Cardiac fibroblast (primary cell): ENCODE measurements around the gene MTFR2.

ENCODE experiments used
- DNase-seq, 2 donors: peaks; one replicate each; pipeline versions ENCODE4 v3.0.0 to v3.0.0-alpha.2; 2010; ENCODE audit warnings: low read depth in 2 of 2
- H3K4me3 ChIP-seq, 2 donors: replicated peaks in 1 of 2; 1 replicate in 1 of 2; 2 replicates in 1 of 2; pipeline ENCODE4 v1.5.1; 2011; ENCODE audit warnings: low read depth in 2 of 2, low read length in 2 of 2, mild to moderate bottlenecking in 2 of 2, moderate library complexity in 1 of 2
- CTCF ChIP-seq: IDR thresholded peaks from one replicate; pipeline ENCODE4 v1.5.1; 2011; ENCODE audit warnings: low read depth, mild to moderate bottlenecking, low read length, inconsistent platforms

MTFR2 gene

GRCh38 chr6:136253734-136254133, 3.6 kb upstream of the MTFR2 start:
- H3K4me3 ChIP-seq: no peak overlapping the region
- TF ChIP-seq CTCF: no peak
- no peak for DNase-seq

GRCh38 chr6:136252441-136252840, 2.3 kb upstream of the MTFR2 start:
- DNase-seq: no peak
- no peak for TF ChIP-seq CTCF
- H3K4me3 ChIP-seq: no peak overlapping the region

GRCh38 chr6:136251394-136251793, 1.3 kb upstream of the MTFR2 start:
- H3K4me3 ChIP-seq: no peak overlapping the region
- no peak for DNase-seq
- TF ChIP-seq CTCF: no peak

GRCh38 chr6:136250686-136251008, 536 bp upstream of the MTFR2 start:
- TF ChIP-seq CTCF: no peak
- H3K4me3 ChIP-seq: peak overlapping the region; percentile 92 to 94
- DNase-seq: no peak

- peak overlapping the region; percentile 92 to 94 for H3K4me3 ChIP-seq
- DNase-seq: peak in 1 of 2 donors; percentile 17
These were observed 775 bp downstream of the MTFR2 start for GRCh38 chr6:136249336-136249735.

GRCh38 chr6:136244061-136244616, 6.0 kb downstream of the MTFR2 start:
- no peak overlapping the region for H3K4me3 ChIP-seq
- TF ChIP-seq CTCF: no peak
- DNase-seq: peak in 1 of 2 donors; percentile 70

More at GRCh38 chr6:136249336-136249735, 775 bp downstream of the MTFR2 start:
- TF ChIP-seq CTCF: no peak
